ENCODE measurements around the gene FAM131A. TPM values are rescaled to one million over a fixed set of nuclear protein-coding genes. Genes with fewer than 3 reads are reported as not detected.

The FAM131A gene
- total and polyA plus RNA-seq, 4 donors = 0.81 to 5.7 (median 2.7) TPM

GRCh38 chr3:184291738-184292445 lies 45.5 kb upstream of the FAM131A start:
- no peak for TF ChIP-seq FOXA1 (IDR thresholded peaks at IDR 0.05)
- TF ChIP-seq JUND (IDR thresholded peaks at IDR 0.05) = no peak
- TF ChIP-seq, protein P1, sequence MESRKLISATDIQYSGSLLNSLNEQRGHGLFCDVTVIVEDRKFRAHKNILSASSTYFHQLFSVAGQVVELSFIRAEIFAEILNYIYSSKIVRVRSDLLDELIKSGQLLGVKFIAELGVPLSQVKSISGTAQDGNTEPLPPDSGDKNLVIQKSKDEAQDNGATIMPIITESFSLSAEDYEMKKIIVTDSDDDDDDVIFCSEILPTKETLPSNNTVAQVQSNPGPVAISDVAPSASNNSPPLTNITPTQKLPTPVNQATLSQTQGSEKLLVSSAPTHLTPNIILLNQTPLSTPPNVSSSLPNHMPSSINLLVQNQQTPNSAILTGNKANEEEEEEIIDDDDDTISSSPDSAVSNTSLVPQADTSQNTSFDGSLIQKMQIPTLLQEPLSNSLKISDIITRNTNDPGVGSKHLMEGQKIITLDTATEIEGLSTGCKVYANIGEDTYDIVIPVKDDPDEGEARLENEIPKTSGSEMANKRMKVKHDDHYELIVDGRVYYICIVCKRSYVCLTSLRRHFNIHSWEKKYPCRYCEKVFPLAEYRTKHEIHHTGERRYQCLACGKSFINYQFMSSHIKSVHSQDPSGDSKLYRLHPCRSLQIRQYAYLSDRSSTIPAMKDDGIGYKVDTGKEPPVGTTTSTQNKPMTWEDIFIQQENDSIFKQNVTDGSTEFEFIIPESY (IDR thresholded peaks at IDR 0.05) = no peak
- no peak for TF ChIP-seq YY1 (IDR thresholded peaks at IDR 0.05)
- TF ChIP-seq TAF1 (conservative IDR thresholded peaks at IDR 0.05) = no peak
- 94% methylated on average over 21 of the region's 21 CpGs for WGBS

GRCh38 chr3:184295771-184296170 lies 41.6 kb upstream of the FAM131A start:
- Histone ChIP-seq H3K4me3 (ENCODE audit: low read depth in 1 of 3, low read length in 3 of 3) (no peak overlapping the region), H3K4me1 (ENCODE audit: control insufficient read depth in 4 of 4, insufficient read depth in 4 of 4, low read length in 3 of 4) (peaks cover 0 to 17% (median 12%) of the 10 kb centered on the region in 4 donors), H3K36me3 (ENCODE audit: control insufficient read depth in 4 of 4, insufficient read depth in 3 of 4, low read depth in 1 of 4, low read length in 3 of 4) (peaks cover 0 to 5% (median 3%) of the 10 kb centered on the region in 4 donors), H3K9me3 (ENCODE audit: control insufficient read depth in 4 of 4, low read length in 3 of 4) (no peaks in the 10 kb centered on the region), H3K9ac (ENCODE audit: low read depth in 1 of 2, low read length in 2 of 2) (no peak overlapping the region), H3K27me3 (ENCODE audit: control insufficient read depth in 4 of 4, insufficient read depth in 4 of 4, low read length in 3 of 4) (no peaks in the 10 kb centered on the region), H3K27ac (ENCODE audit: low read depth in 1 of 2, low read length in 2 of 2) (no peak overlapping the region)
- DNase-seq (ENCODE audit: low spot score) = no peak
- 61% methylated on average over 3 of the region's 3 CpGs for WGBS
- TF ChIP-seq, protein P1 (IDR thresholded peaks at IDR 0.05) = no peak
- TF ChIP-seq JUND (IDR thresholded peaks at IDR 0.05) (no peak), MAX (IDR thresholded peaks at IDR 0.05) (no peak), ATF3 (IDR thresholded peaks at IDR 0.05) (no peak), RAD21 (IDR thresholded peaks at IDR 0.05) (no peak), HNF4G (IDR thresholded peaks at IDR 0.05) (no peak), FOXA1 (IDR thresholded peaks at IDR 0.05) (no peak), NR2F2 (IDR thresholded peaks at IDR 0.05) (no peak), TAF1 (conservative IDR thresholded peaks at IDR 0.05) (no peak), EGR1 (IDR thresholded peaks at IDR 0.05; ENCODE audit: low read depth in 2 of 2) (no peak), FOXA2 (IDR thresholded peaks at IDR 0.05) (no peak), SP1 (IDR thresholded peaks at IDR 0.05) (no peak), RXRA (IDR thresholded peaks at IDR 0.05) (no peak), HNF4A (conservative IDR thresholded peaks at IDR 0.05) (no peak), YY1 (IDR thresholded peaks at IDR 0.05) (no peak), GABPA (IDR thresholded peaks at IDR 0.05 in 1 of 2, conservative IDR thresholded peaks at IDR 0.05 in 1 of 2) (no peak)
- TF ChIP-seq, protein P2, sequence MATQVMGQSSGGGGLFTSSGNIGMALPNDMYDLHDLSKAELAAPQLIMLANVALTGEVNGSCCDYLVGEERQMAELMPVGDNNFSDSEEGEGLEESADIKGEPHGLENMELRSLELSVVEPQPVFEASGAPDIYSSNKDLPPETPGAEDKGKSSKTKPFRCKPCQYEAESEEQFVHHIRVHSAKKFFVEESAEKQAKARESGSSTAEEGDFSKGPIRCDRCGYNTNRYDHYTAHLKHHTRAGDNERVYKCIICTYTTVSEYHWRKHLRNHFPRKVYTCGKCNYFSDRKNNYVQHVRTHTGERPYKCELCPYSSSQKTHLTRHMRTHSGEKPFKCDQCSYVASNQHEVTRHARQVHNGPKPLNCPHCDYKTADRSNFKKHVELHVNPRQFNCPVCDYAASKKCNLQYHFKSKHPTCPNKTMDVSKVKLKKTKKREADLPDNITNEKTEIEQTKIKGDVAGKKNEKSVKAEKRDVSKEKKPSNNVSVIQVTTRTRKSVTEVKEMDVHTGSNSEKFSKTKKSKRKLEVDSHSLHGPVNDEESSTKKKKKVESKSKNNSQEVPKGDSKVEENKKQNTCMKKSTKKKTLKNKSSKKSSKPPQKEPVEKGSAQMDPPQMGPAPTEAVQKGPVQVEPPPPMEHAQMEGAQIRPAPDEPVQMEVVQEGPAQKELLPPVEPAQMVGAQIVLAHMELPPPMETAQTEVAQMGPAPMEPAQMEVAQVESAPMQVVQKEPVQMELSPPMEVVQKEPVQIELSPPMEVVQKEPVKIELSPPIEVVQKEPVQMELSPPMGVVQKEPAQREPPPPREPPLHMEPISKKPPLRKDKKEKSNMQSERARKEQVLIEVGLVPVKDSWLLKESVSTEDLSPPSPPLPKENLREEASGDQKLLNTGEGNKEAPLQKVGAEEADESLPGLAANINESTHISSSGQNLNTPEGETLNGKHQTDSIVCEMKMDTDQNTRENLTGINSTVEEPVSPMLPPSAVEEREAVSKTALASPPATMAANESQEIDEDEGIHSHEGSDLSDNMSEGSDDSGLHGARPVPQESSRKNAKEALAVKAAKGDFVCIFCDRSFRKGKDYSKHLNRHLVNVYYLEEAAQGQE (IDR thresholded peaks at IDR 0.05) = no peak
- TF ChIP-seq, protein P3, sequence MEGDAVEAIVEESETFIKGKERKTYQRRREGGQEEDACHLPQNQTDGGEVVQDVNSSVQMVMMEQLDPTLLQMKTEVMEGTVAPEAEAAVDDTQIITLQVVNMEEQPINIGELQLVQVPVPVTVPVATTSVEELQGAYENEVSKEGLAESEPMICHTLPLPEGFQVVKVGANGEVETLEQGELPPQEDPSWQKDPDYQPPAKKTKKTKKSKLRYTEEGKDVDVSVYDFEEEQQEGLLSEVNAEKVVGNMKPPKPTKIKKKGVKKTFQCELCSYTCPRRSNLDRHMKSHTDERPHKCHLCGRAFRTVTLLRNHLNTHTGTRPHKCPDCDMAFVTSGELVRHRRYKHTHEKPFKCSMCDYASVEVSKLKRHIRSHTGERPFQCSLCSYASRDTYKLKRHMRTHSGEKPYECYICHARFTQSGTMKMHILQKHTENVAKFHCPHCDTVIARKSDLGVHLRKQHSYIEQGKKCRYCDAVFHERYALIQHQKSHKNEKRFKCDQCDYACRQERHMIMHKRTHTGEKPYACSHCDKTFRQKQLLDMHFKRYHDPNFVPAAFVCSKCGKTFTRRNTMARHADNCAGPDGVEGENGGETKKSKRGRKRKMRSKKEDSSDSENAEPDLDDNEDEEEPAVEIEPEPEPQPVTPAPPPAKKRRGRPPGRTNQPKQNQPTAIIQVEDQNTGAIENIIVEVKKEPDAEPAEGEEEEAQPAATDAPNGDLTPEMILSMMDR (IDR thresholded peaks at IDR 0.05; ENCODE audit: low read depth, low read length, missing input control) = no peak

More at GRCh38 chr3:184291738-184292445, 45.5 kb upstream of the FAM131A start:
- no peaks in the 10 kb centered on the region for H3K27me3 ChIP-seq (ENCODE audit: control insufficient read depth in 4 of 4, insufficient read depth in 4 of 4, low read length in 3 of 4)
- no peaks in the 10 kb centered on the region for H3K36me3 ChIP-seq (ENCODE audit: control insufficient read depth in 4 of 4, insufficient read depth in 3 of 4, low read depth in 1 of 4, low read length in 3 of 4)
- no peaks in the 10 kb centered on the region for H3K4me1 ChIP-seq (ENCODE audit: control insufficient read depth in 4 of 4, insufficient read depth in 4 of 4, low read length in 3 of 4)
- H3K9ac ChIP-seq (ENCODE audit: low read depth in 1 of 2, low read length in 2 of 2) = no peak overlapping the region
- DNase-seq (ENCODE audit: low spot score) = no peak
- H3K9me3 ChIP-seq (ENCODE audit: control insufficient read depth in 4 of 4, low read length in 3 of 4) = no peaks in the 10 kb centered on the region
- H3K27ac ChIP-seq (ENCODE audit: low read depth in 1 of 2, low read length in 2 of 2) = no peak overlapping the region
- no peak overlapping the region for H3K4me3 ChIP-seq (ENCODE audit: low read depth in 1 of 3, low read length in 3 of 3)
